Measurements from ENCODE around the gene PDLIM5.

DNA sequence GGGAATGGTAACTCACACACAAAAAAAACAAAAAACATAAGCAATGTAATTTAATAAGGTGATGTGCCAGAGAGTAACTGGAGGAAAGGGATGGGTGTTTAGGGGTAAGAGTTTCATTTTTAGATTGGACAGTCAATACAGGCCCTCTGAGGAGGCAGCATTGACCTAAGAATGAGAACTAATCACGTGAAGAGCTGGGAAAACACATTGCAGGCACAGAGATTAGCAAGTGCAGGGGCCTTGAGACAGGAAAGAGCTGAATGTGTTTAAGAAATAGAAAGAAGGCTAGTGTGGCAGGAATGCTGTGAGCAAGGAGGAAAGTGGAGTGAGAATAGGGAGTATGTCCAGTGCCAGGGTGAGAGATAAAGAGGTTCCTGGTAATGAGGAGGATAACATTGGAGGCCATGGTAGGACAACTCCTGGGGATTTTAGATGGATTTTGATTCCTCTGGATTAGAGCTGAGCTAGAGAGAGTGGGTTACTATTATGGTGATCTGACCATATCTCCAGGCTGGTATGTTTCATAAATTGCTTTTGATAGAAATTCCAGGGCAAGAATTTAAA lies 17.6 kb downstream of the PDLIM5 start:
- TF ChIP-seq EZH2phosphoT487 (IDR thresholded peaks at IDR 0.05; ENCODE audit: borderline replicate concordance) (no peak), CTCF (conservative IDR thresholded peaks at IDR 0.05; ENCODE audit: low read length) (no peak)
